Nephron progenitor cell (in vitro differentiated cells): ENCODE results near the gene PODXL.

Source experiments
- DNase-seq: peaks from one replicate; pipeline ENCODE4 v3.0.0; 2021
- H3K27ac Mint-ChIP-seq: 2 replicates; pipeline ENCODE4 v1.8.0; 2021; ENCODE audit warnings: mild to moderate bottlenecking, moderate library complexity, mixed read lengths
- H3K27me3 Mint-ChIP-seq: 2 replicates; pipeline ENCODE4 v1.8.0; 2021; ENCODE audit warnings: mild to moderate bottlenecking, low read depth, mixed read lengths; ENCODE audit not compliant: poor library complexity
- H3K36me3 Mint-ChIP-seq: 2 replicates; pipeline ENCODE4 v1.8.0; 2021; ENCODE audit warnings: low read depth, mixed read lengths
- H3K4me1 Mint-ChIP-seq: 2 replicates; pipeline ENCODE4 v1.8.0; 2021; ENCODE audit warnings: mixed read lengths
- H3K4me3 Mint-ChIP-seq: 2 replicates; pipeline ENCODE4 v1.8.0; 2021; ENCODE audit warnings: mild to moderate bottlenecking, moderate library complexity, mixed read lengths
- H3K9me3 Mint-ChIP-seq: 2 replicates; pipeline ENCODE4 v1.8.0; 2021; ENCODE audit warnings: mild to moderate bottlenecking, moderate library complexity, mixed read lengths
- TF ChIP-seq, protein P1 (sequence below): fragments of 200-600 bp; sonication (generic); IDR thresholded peaks from 2 replicates; pipeline ENCODE4 v1.5.0; 2021; ENCODE audit warnings: antibody characterized with exemption

PODXL gene

GRCh38 chr7:131533566-131534561 is 22.6 kb downstream of the PODXL start:
- no peaks in the 10 kb centered on the region for H3K36me3 Mint-ChIP-seq
- H3K27ac Mint-ChIP-seq, result no peak overlapping the region
- no peak for DNase-seq
- TF ChIP-seq, protein P1, sequence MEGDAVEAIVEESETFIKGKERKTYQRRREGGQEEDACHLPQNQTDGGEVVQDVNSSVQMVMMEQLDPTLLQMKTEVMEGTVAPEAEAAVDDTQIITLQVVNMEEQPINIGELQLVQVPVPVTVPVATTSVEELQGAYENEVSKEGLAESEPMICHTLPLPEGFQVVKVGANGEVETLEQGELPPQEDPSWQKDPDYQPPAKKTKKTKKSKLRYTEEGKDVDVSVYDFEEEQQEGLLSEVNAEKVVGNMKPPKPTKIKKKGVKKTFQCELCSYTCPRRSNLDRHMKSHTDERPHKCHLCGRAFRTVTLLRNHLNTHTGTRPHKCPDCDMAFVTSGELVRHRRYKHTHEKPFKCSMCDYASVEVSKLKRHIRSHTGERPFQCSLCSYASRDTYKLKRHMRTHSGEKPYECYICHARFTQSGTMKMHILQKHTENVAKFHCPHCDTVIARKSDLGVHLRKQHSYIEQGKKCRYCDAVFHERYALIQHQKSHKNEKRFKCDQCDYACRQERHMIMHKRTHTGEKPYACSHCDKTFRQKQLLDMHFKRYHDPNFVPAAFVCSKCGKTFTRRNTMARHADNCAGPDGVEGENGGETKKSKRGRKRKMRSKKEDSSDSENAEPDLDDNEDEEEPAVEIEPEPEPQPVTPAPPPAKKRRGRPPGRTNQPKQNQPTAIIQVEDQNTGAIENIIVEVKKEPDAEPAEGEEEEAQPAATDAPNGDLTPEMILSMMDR, result no peak
- H3K9me3 Mint-ChIP-seq, result no peaks in the 10 kb centered on the region
- H3K27me3 Mint-ChIP-seq, result peaks cover 6% of the 10 kb centered on the region
- peaks cover 20% of the 10 kb centered on the region for H3K4me1 Mint-ChIP-seq
- H3K4me3 Mint-ChIP-seq, result no peak overlapping the region

- H3K27ac Mint-ChIP-seq, result no peak overlapping the region
- peaks cover 9% of the 10 kb centered on the region for H3K27me3 Mint-ChIP-seq
- no peaks in the 10 kb centered on the region for H3K36me3 Mint-ChIP-seq
- no peak for DNase-seq
- no peaks in the 10 kb centered on the region for H3K9me3 Mint-ChIP-seq
- no peak overlapping the region for H3K4me3 Mint-ChIP-seq
- peaks cover 16% of the 10 kb centered on the region for H3K4me1 Mint-ChIP-seq
- TF ChIP-seq, protein P1, result no peak
Measured at GRCh38 chr7:131533151-131533559, 23.3 kb downstream of the PODXL start.

GRCh38 chr7:131532570-131533091 is 23.8 kb downstream of the PODXL start:
- no peak overlapping the region for H3K27ac Mint-ChIP-seq
- DNase-seq, result no peak
- TF ChIP-seq, protein P1, result no peak
- H3K36me3 Mint-ChIP-seq, result no peaks in the 10 kb centered on the region
- peaks cover 12% of the 10 kb centered on the region for H3K4me1 Mint-ChIP-seq
- H3K4me3 Mint-ChIP-seq, result no peak overlapping the region
- H3K9me3 Mint-ChIP-seq, result no peaks in the 10 kb centered on the region
- H3K27me3 Mint-ChIP-seq, result peaks cover 9% of the 10 kb centered on the region

GRCh38 chr7:131530137-131530536 is 26.3 kb downstream of the PODXL start:
- H3K4me1 Mint-ChIP-seq, result peaks cover 11% of the 10 kb centered on the region
- no peak overlapping the region for H3K4me3 Mint-ChIP-seq
- H3K36me3 Mint-ChIP-seq, result no peaks in the 10 kb centered on the region
- H3K27me3 Mint-ChIP-seq, result peaks cover 5% of the 10 kb centered on the region
- H3K9me3 Mint-ChIP-seq, result no peaks in the 10 kb centered on the region
- TF ChIP-seq, protein P1, result no peak
- no peak for DNase-seq
- no peak overlapping the region for H3K27ac Mint-ChIP-seq

- no peaks in the 10 kb centered on the region for H3K9me3 Mint-ChIP-seq
- TF ChIP-seq, protein P1, result no peak
Measured at GRCh38 chr7:131529617-131530016, 26.8 kb downstream of the PODXL start.

More at GRCh38 chr7:131529617-131530016, 26.8 kb downstream of the PODXL start:
- Mint-ChIP-seq H3K27me3 (peaks cover 10% of the 10 kb centered on the region), H3K27ac (no peak overlapping the region), H3K36me3 (no peaks in the 10 kb centered on the region), H3K4me3 (no peak overlapping the region), H3K4me1 (peaks cover 11% of the 10 kb centered on the region)
- DNase-seq, result no peak
